ENCODE data around the gene RECQL5. TPM values are rescaled to one million over a fixed set of nuclear protein-coding genes. Genes with fewer than 3 reads are reported as not detected.
"Not testable (repeated sequence)": the region's sequence is repeated elsewhere in the genome, so short reads cannot be mapped to it uniquely, and the experiment has no call there.

The RECQL5 gene
- total RNA-seq, 2 experiments from 2014 or later = 90.0 to 139 TPM

- Histone ChIP-seq H3K4me2 (ENCODE audit: low read length) (no peak overlapping the region), H3K4me3 (ENCODE audit: low read depth, low read length, poor library complexity, severe bottlenecking) (no peak overlapping the region), H3K9me2 (ENCODE audit: insufficient read depth, low read length) (no peaks in the 10 kb centered on the region), H3K27ac (ENCODE audit: low read depth, low read length, poor library complexity, severe bottlenecking) (no peak overlapping the region), H2AFZ (ENCODE audit: low read length) (peak overlapping the region; percentile 23; the same call in 1 of the 2 replicates), H3K36me3 (ENCODE audit: insufficient read depth, low read length) (no peaks in the 10 kb centered on the region), H3K9me3 (ENCODE audit: low read length) (0 out of 2 replicates have a peak, but pooled peaks cover 6% of the 10 kb centered on the region), H4K20me1 (ENCODE audit: insufficient read depth, low read length) (no peaks in the 10 kb centered on the region), H3K4me1 (ENCODE audit: insufficient read depth, low read length, poor library complexity, severe bottlenecking) (peaks cover 29% of the 10 kb centered on the region), H3K79me2 (ENCODE audit: insufficient read depth, low read depth, low read length) (no peaks in the 10 kb centered on the region)
- no TSS peak for BruUV-seq (replicated peaks)
- intact Hi-C loops (cut with micrococcal nuclease; ENCODE audit: unreplicated experiment) = no loop called here
- DNase-seq (ENCODE audit: low spot score) = no peak
- ChIA-PET POLR2A (interaction anchor here (0.5 to 0.8 kb wide), 2 partner anchors 13 to 72 kb away, joined by 5 to 6 read pairs; no protein-coding TSS in a partner anchor), CTCF (ENCODE audit: unreplicated experiment) (no interaction called here)
- no peak for TF ChIP-seq EZH2phosphoT487 (IDR thresholded peaks at IDR 0.05; ENCODE audit: borderline replicate concordance, low read depth, low read length)
- TF ChIP-seq, protein P1, sequence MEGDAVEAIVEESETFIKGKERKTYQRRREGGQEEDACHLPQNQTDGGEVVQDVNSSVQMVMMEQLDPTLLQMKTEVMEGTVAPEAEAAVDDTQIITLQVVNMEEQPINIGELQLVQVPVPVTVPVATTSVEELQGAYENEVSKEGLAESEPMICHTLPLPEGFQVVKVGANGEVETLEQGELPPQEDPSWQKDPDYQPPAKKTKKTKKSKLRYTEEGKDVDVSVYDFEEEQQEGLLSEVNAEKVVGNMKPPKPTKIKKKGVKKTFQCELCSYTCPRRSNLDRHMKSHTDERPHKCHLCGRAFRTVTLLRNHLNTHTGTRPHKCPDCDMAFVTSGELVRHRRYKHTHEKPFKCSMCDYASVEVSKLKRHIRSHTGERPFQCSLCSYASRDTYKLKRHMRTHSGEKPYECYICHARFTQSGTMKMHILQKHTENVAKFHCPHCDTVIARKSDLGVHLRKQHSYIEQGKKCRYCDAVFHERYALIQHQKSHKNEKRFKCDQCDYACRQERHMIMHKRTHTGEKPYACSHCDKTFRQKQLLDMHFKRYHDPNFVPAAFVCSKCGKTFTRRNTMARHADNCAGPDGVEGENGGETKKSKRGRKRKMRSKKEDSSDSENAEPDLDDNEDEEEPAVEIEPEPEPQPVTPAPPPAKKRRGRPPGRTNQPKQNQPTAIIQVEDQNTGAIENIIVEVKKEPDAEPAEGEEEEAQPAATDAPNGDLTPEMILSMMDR (conservative IDR thresholded peaks at IDR 0.05; ENCODE audit: low read length) = no peak
These were observed 82.1 kb downstream of the RECQL5 start for GRCh38 chr17:75584849-75585175.

- POLR2A ChIA-PET = interaction anchor here (0.6 to 1.7 kb wide), 13 partner anchors 12 to 514 kb away, joined by 3 to 18 read pairs (median 3); partner anchors contain the start of gene NT5C
- CTCF ChIA-PET (ENCODE audit: unreplicated experiment) = interaction anchor here (1.0 to 1.8 kb wide), 5 partner anchors 12 to 167 kb away, joined by 3 to 6 read pairs (median 3); no protein-coding TSS in a partner anchor
- H4K20me1 ChIP-seq (ENCODE audit: insufficient read depth, low read length); intact Hi-C loops (cut with micrococcal nuclease; ENCODE audit: unreplicated experiment); H3K79me2 ChIP-seq (ENCODE audit: insufficient read depth, low read depth, low read length); H3K4me3 ChIP-seq (ENCODE audit: low read depth, low read length, poor library complexity, severe bottlenecking); BruUV-seq (replicated peaks); H3K9me2 ChIP-seq (ENCODE audit: insufficient read depth, low read length); H3K36me3 ChIP-seq (ENCODE audit: insufficient read depth, low read length); H3K27ac ChIP-seq (ENCODE audit: low read depth, low read length, poor library complexity, severe bottlenecking); H3K9me3 ChIP-seq (ENCODE audit: low read length); DNase-seq (ENCODE audit: low spot score): not testable (repeated sequence)
- H3K4me2 ChIP-seq (ENCODE audit: low read length) = 0 out of 2 replicates have a peak overlapping the region, but pooled peaks have one; percentile 15
- H3K4me1 ChIP-seq (ENCODE audit: insufficient read depth, low read length, poor library complexity, severe bottlenecking) = peaks cover 19% of the 10 kb centered on the region
- peak overlapping the region; percentile 59; the same call in 1 of the 2 replicates for H2AFZ ChIP-seq (ENCODE audit: low read length)
These were observed 83.8 kb downstream of the RECQL5 start for GRCh38 chr17:75583197-75583596.

- H3K4me3 ChIP-seq (ENCODE audit: low read depth, low read length, poor library complexity, severe bottlenecking); intact Hi-C loops (cut with micrococcal nuclease; ENCODE audit: unreplicated experiment); H2AFZ ChIP-seq (ENCODE audit: low read length); H3K4me2 ChIP-seq (ENCODE audit: low read length); DNase-seq (ENCODE audit: low spot score); H4K20me1 ChIP-seq (ENCODE audit: insufficient read depth, low read length); H3K79me2 ChIP-seq (ENCODE audit: insufficient read depth, low read depth, low read length); CTCF ChIA-PET (ENCODE audit: unreplicated experiment); BruUV-seq (replicated peaks); H3K9me2 ChIP-seq (ENCODE audit: insufficient read depth, low read length); H3K9me3 ChIP-seq (ENCODE audit: low read length); H3K36me3 ChIP-seq (ENCODE audit: insufficient read depth, low read length); H3K27ac ChIP-seq (ENCODE audit: low read depth, low read length, poor library complexity, severe bottlenecking): not testable (repeated sequence)
- H3K4me1 ChIP-seq (ENCODE audit: insufficient read depth, low read length, poor library complexity, severe bottlenecking) = peaks cover 19% of the 10 kb centered on the region
- POLR2A ChIA-PET = interaction anchor here (2.1 kb wide), 1 partner anchor 10 kb away, joined by 9 read pairs; no protein-coding TSS in a partner anchor
These were observed 85.7 kb downstream of the RECQL5 start for GRCh38 chr17:75581121-75581725.

Other genes with a start within 250 kb of the RECQL5 start
- gene TMEM94, start 210.5 kb downstream of the RECQL5 start, total RNA-seq (2014; rRNA removed; shearing (Covaris generic)) = 36.9 and 60.6 TPM in 2 replicates
- gene TMEM94, start 210.5 kb downstream of the RECQL5 start, total RNA-seq (2022) = 109 and 121 TPM in 2 replicates
- gene CASKIN2, start 151.6 kb downstream of the RECQL5 start, total RNA-seq (2014; rRNA removed; shearing (Covaris generic)) = not detected in 2 replicates
- gene CASKIN2, start 151.6 kb downstream of the RECQL5 start, total RNA-seq (2022) = 0.24 and 1.0 TPM in 2 replicates
- gene TSEN54, start 150.6 kb downstream of the RECQL5 start, total RNA-seq (2014; rRNA removed; shearing (Covaris generic)) = 45.4 and 57.4 TPM in 2 replicates
- 57.9 and 69.8 TPM in 2 replicates for gene TSEN54, start 150.6 kb downstream of the RECQL5 start, total RNA-seq (2022)
- gene LLGL2, start 141.5 kb downstream of the RECQL5 start, total RNA-seq (2014; rRNA removed; shearing (Covaris generic)) = 10.7 and 12.6 TPM in 2 replicates
- gene LLGL2, start 141.5 kb downstream of the RECQL5 start, total RNA-seq (2022) = 20.9 and 21.6 TPM in 2 replicates
- 8.9 and 9.7 TPM in 2 replicates for gene MYO15B, start 79.4 kb downstream of the RECQL5 start, total RNA-seq (2014; rRNA removed; shearing (Covaris generic))
- gene MYO15B, start 79.4 kb downstream of the RECQL5 start, total RNA-seq (2022) = 17.7 and 19.2 TPM in 2 replicates
- 0.06 TPM in 1 of 2 replicates, not detected in the other for gene SMIM5, start 33.7 kb downstream of the RECQL5 start, total RNA-seq (2014; rRNA removed; shearing (Covaris generic))
- not detected in 2 replicates for gene SMIM5, start 33.7 kb downstream of the RECQL5 start, total RNA-seq (2022)
- gene SAP30BP, start 184 bp upstream of the RECQL5 start, total RNA-seq (2014; rRNA removed; shearing (Covaris generic)) = 122 and 127 TPM in 2 replicates
- gene SAP30BP, start 184 bp upstream of the RECQL5 start, total RNA-seq (2022) = 180 and 187 TPM in 2 replicates
- 0.66 and 2.0 TPM in 2 replicates for gene ITGB4, start 54.3 kb upstream of the RECQL5 start, total RNA-seq (2014; rRNA removed; shearing (Covaris generic))
- 1.9 and 3.9 TPM in 2 replicates for gene ITGB4, start 54.3 kb upstream of the RECQL5 start, total RNA-seq (2022)
- gene GALK1, start 98.0 kb upstream of the RECQL5 start, total RNA-seq (2014; rRNA removed; shearing (Covaris generic)) = 88.2 and 99.4 TPM in 2 replicates
- gene GALK1, start 98.0 kb upstream of the RECQL5 start, total RNA-seq (2022) = 74.8 and 76.5 TPM in 2 replicates
- gene UNK, start 117.7 kb upstream of the RECQL5 start, total RNA-seq (2014; rRNA removed; shearing (Covaris generic)) = 41.5 and 44.0 TPM in 2 replicates
- 67.6 and 77.3 TPM in 2 replicates for gene UNK, start 117.7 kb upstream of the RECQL5 start, total RNA-seq (2022)
- gene UNC13D, start 177.2 kb upstream of the RECQL5 start, total RNA-seq (2014; rRNA removed; shearing (Covaris generic)) = 7.1 and 8.0 TPM in 2 replicates
- gene UNC13D, start 177.2 kb upstream of the RECQL5 start, total RNA-seq (2022) = 12.2 and 17.8 TPM in 2 replicates
- gene WBP2, start 188.2 kb upstream of the RECQL5 start, total RNA-seq (2014; rRNA removed; shearing (Covaris generic)) = 24.1 and 29.9 TPM in 2 replicates
- 117 and 123 TPM in 2 replicates for gene WBP2, start 188.2 kb upstream of the RECQL5 start, total RNA-seq (2022)
- 32.7 and 41.9 TPM in 2 replicates for gene TRIM47, start 211.4 kb upstream of the RECQL5 start, total RNA-seq (2014; rRNA removed; shearing (Covaris generic))
- gene TRIM47, start 211.4 kb upstream of the RECQL5 start, total RNA-seq (2022) = 21.6 and 25.9 TPM in 2 replicates
- gene TRIM65, start 229.8 kb upstream of the RECQL5 start, total RNA-seq (2014; rRNA removed; shearing (Covaris generic)) = 45.0 and 54.2 TPM in 2 replicates
- 60.4 and 62.9 TPM in 2 replicates for gene TRIM65, start 229.8 kb upstream of the RECQL5 start, total RNA-seq (2022)
- 91.9 and 112 TPM in 2 replicates for gene MRPL38, start 237.7 kb upstream of the RECQL5 start, total RNA-seq (2014; rRNA removed; shearing (Covaris generic))
- 175 and 198 TPM in 2 replicates for gene MRPL38, start 237.7 kb upstream of the RECQL5 start, total RNA-seq (2022)